B cell (primary cell): ENCODE results near the gene MAPK1. TPM values are rescaled to one million over a fixed set of nuclear protein-coding genes. Genes with fewer than 3 reads are reported as not detected.

ENCODE experiments used
- ATAC-seq: fragments of 200-7000 bp; cut with Tn5 transposase; one replicate; pipeline ENCODE4 v1.10.0; 2021; ENCODE audit warnings: low read depth, mild to moderate bottlenecking, moderate number of reproducible peaks, moderate library complexity
- CTCF ChIA-PET: fragments of 350-600 bp; sonication (Branson Sonifier 250); formaldehyde crosslinking; loops from one replicate; lab custom pipeline; 2021; ENCODE audit warnings: antibody characterized with exemption, inconsistent platforms; lab: Charles Lee
- POLR2A ChIA-PET: fragments of 350-600 bp; sonication (Branson Sonifier 250); formaldehyde crosslinking; loops from one replicate; lab custom pipeline; 2021; ENCODE audit warnings: antibody characterized with exemption; lab: Charles Lee
- DNase-seq: peaks from one replicate; pipeline ENCODE4 v3.0.0; 2013
- H2AFZ ChIP-seq: 2 replicates; pipeline ENCODE4 v1.6.1; 2012; ENCODE audit warnings: mild to moderate bottlenecking, low read depth, low read length; ENCODE audit not compliant: insufficient read depth, poor library complexity, severe bottlenecking
- H3K27ac ChIP-seq, 2 donors: 1 replicate in 1 of 2; 2 replicates in 1 of 2; pipeline ENCODE4 v1.5.1; 2012 to 2013; ENCODE audit warnings: low read length in 2 of 2, mild to moderate bottlenecking in 2 of 2, moderate library complexity in 1 of 2
- H3K27me3 ChIP-seq, 4 experiments: fragments of 200-600 bp in 1 of 4; sonication (generic) in 1 of 4; replicated peaks in 1 of 4; 1 replicate in 2 of 4; 2 replicates in 2 of 4; pipeline versions ENCODE4 v1.6.1 to v1.7.0; 2013 to 2016; ENCODE audit warnings: low read length in 3 of 4, mild to moderate bottlenecking in 2 of 4, mixed read lengths in 1 of 4, moderate library complexity in 1 of 4; ENCODE audit not compliant: insufficient read depth in 4 of 4, control insufficient read depth in 3 of 4; ENCODE audit errors: control extremely low read depth in 1 of 4
- H3K36me3 ChIP-seq, 2 experiments: replicated peaks in 1 of 2; 1 replicate in 1 of 2; 2 replicates in 1 of 2; pipeline versions ENCODE4 v1.6.1 to v1.7.1; 2013; ENCODE audit warnings: low read length in 1 of 2; ENCODE audit not compliant: insufficient read depth in 2 of 2, control insufficient read depth in 1 of 2; ENCODE audit errors: control extremely low read depth in 1 of 2, extremely low read depth in 1 of 2
- H3K4me1 ChIP-seq, 2 donors: fragments of 200-600 bp in 1 of 2; sonication (generic) in 1 of 2; 1 replicate in 1 of 2; 2 replicates in 1 of 2; pipeline versions ENCODE4 v1.5.1 to v1.6.1; 2013 to 2017; ENCODE audit warnings: low read length in 2 of 2; ENCODE audit not compliant: control insufficient read depth in 2 of 2, insufficient read depth in 2 of 2
- H3K4me2 ChIP-seq: replicated peaks from 2 replicates; pipeline ENCODE3; 2012; ENCODE audit warnings: mild to moderate bottlenecking, low read depth, low read length; ENCODE audit not compliant: poor library complexity, severe bottlenecking
- H3K4me3 ChIP-seq, 5 experiments: fragments of 200-600 bp in 1 of 5; sonication (generic) in 1 of 5; 1 replicate in 3 of 5; 2 replicates in 2 of 5; pipeline versions ENCODE4 v1.5.1 to v1.7.0; 2011 to 2016; ENCODE audit warnings: low read length in 4 of 5, mild to moderate bottlenecking in 4 of 5, low read depth in 2 of 5, control low read depth in 1 of 5, moderate library complexity in 1 of 5; ENCODE audit not compliant: insufficient read depth in 1 of 5; ENCODE audit errors: control extremely low read depth in 1 of 5, extremely low read depth in 1 of 5
- H3K79me2 ChIP-seq: fragments of 200-600 bp; sonication (generic); one replicate; pipeline ENCODE4 v1.6.0; 2016; ENCODE audit warnings: low read length; ENCODE audit not compliant: control insufficient read depth, insufficient read depth
- H3K9ac ChIP-seq: fragments of 200-600 bp; sonication (generic); 2 replicates; pipeline ENCODE4 v1.6.1; 2017; ENCODE audit warnings: mild to moderate bottlenecking, low read length, moderate library complexity
- H3K9me3 ChIP-seq, 3 donors: one replicate each; pipeline versions ENCODE4 v1.6.1 to v1.7.1; 2013; ENCODE audit warnings: low read length in 2 of 3; ENCODE audit not compliant: control insufficient read depth in 2 of 3, insufficient read depth in 1 of 3; ENCODE audit errors: control extremely low read depth in 1 of 3
- H4K20me1 ChIP-seq: 2 replicates; pipeline ENCODE4 v1.6.0; 2012; ENCODE audit warnings: mild to moderate bottlenecking, low read length; ENCODE audit not compliant: insufficient read depth, control insufficient read depth, poor library complexity, severe bottlenecking
- H3K27ac Mint-ChIP-seq: one replicate; pipeline ENCODE4 v1.8.0; 2021; ENCODE audit warnings: mixed read lengths
- H3K27me3 Mint-ChIP-seq: one replicate; pipeline ENCODE4 v1.8.0; 2021; ENCODE audit warnings: mixed read lengths
- H3K4me1 Mint-ChIP-seq: one replicate; pipeline ENCODE4 v1.8.0; 2021; ENCODE audit warnings: mixed read lengths
- H3K4me3 Mint-ChIP-seq: one replicate; pipeline ENCODE4 v1.8.0; 2021; ENCODE audit warnings: mixed read lengths
- H3K9me3 Mint-ChIP-seq: one replicate; pipeline ENCODE4 v1.8.0; 2022; ENCODE audit warnings: mixed read lengths; ENCODE audit not compliant: insufficient read depth
- CTCF ChIP-seq: fragments of 200-600 bp; IDR thresholded peaks from one replicate; pipeline ENCODE4 v1.8.0; 2022; ENCODE audit warnings: antibody characterized with exemption, mild to moderate bottlenecking
- EZH2 ChIP-seq: IDR thresholded peaks from 2 replicates; pipeline ENCODE4 v1.6.1; 2012; ENCODE audit warnings: borderline replicate concordance, low read depth, mild to moderate bottlenecking, moderate library complexity, low read length; ENCODE audit not compliant: insufficient read depth, poor library complexity, severe bottlenecking
- WGBS: methylation state at CpG from one replicate; pipeline ENCODE4 v1.1.5; 2013; ENCODE audit warnings: missing lambda C conversion rate; ENCODE audit not compliant: insufficient coverage; 5-methylcytosine and 5-hydroxymethylcytosine counted together
- intact Hi-C: fragments of 100-400 bp; cut with micrococcal nuclease; formaldehyde crosslinking; loops from one replicate; pipeline ENCODE4 v1.10.0; 2022
- polyA plus RNA-seq: library from polyadenylated mRNA; depleted of rRNA; stranded (reverse); fragments of >200 nt; gene quantifications from 2 replicates; pipeline ENCODE4 v1.2.3, GENCODE V29; 2012
- total RNA-seq, 2 donors: library from RNA; stranded (reverse); fragments of 120-200 nt in 1 of 2; gene quantifications; 1 replicate in 1 of 2; 2 replicates in 1 of 2; pipeline versions ENCODE4 v1.2.3 to v1.2.4, GENCODE V29; 2013 to 2022

The MAPK1 gene
- total and polyA plus RNA-seq, 2 donors (not counting 1 experiment from before 2014, with no cell fraction given) = 24.0 to 155 TPM

GRCh38 chr22:21760640-21761039 lies 106.8 kb downstream of the MAPK1 start:
- ChIA-PET POLR2A (no interaction called here), CTCF (interaction anchor here (0.7 to 1.2 kb wide), 3 partner anchors 47 to 211 kb away, joined by 3 read pairs; no protein-coding TSS in a partner anchor)
- H3K27ac ChIP-seq = no peak overlapping the region
- no peaks in the 10 kb centered on the region for H3K27me3 ChIP-seq
- H3K4me1 ChIP-seq = peaks cover 0 to 2% of the 10 kb centered on the region in 2 donors
- no peak overlapping the region for H2AFZ ChIP-seq
- H3K9me3 Mint-ChIP-seq = no peaks in the 10 kb centered on the region
- H3K79me2 ChIP-seq = no peaks in the 10 kb centered on the region
- no peak overlapping the region for H3K4me3 ChIP-seq
- H3K9me3 ChIP-seq = no peaks in the 10 kb centered on the region
- 90% methylated on average over 2 of the region's 2 CpGs for WGBS
- intact Hi-C loops = no loop called here
- peaks cover 6% of the 10 kb centered on the region for H3K4me1 Mint-ChIP-seq
- no peaks in the 10 kb centered on the region for H3K27me3 Mint-ChIP-seq
- H4K20me1 ChIP-seq = peaks cover 20% of the 10 kb centered on the region
- H3K27ac Mint-ChIP-seq = no peak overlapping the region
- no peak for TF ChIP-seq CTCF
- no peak for TF ChIP-seq EZH2
- H3K4me3 Mint-ChIP-seq = no peak overlapping the region
- no peak overlapping the region for H3K9ac ChIP-seq
- DNase-seq (no peak), ATAC-seq (no peak)
- no peak overlapping the region for H3K4me2 ChIP-seq
- peaks cover 18 to 61% of the 10 kb centered on the region in 2 experiments for H3K36me3 ChIP-seq

- 100% methylated on average over 1 of the region's 8 CpGs for WGBS
Measured at GRCh38 chr22:21759646-21760376, 107.6 kb downstream of the MAPK1 start.

More at GRCh38 chr22:21759646-21760376, 107.6 kb downstream of the MAPK1 start:
- Histone ChIP-seq H3K4me3 (no peak overlapping the region), H3K4me2 (no peak overlapping the region), H3K27ac (no peak overlapping the region), H3K36me3 (peaks cover 18 to 52% of the 10 kb centered on the region in 2 experiments), H3K9ac (no peak overlapping the region), H4K20me1 (peaks cover 15% of the 10 kb centered on the region), H3K79me2 (no peaks in the 10 kb centered on the region), H3K4me1 (peaks cover 4 to 10% of the 10 kb centered on the region in 2 donors), H3K27me3 (no peaks in the 10 kb centered on the region), H3K9me3 (no peaks in the 10 kb centered on the region), H2AFZ (no peak overlapping the region)
- DNase-seq = no peak
- Mint-ChIP-seq H3K27me3 (no peaks in the 10 kb centered on the region), H3K27ac (no peak overlapping the region), H3K4me1 (peaks cover 13% of the 10 kb centered on the region), H3K9me3 (no peaks in the 10 kb centered on the region), H3K4me3 (no peak overlapping the region)
- ChIA-PET CTCF (interaction anchor here (0.7 kb wide), 2 partner anchors 46 to 212 kb away, joined by 3 read pairs; no protein-coding TSS in a partner anchor), POLR2A (interaction anchor here (0.5 kb wide), 1 partner anchor 18 kb away, joined by 10 read pairs; no protein-coding TSS in a partner anchor)
- ATAC-seq = no peak
- intact Hi-C loops = no loop called here
- no peak for TF ChIP-seq CTCF
- TF ChIP-seq EZH2 = no peak
